ENCODE measurements around the gene CAMLG.

- TF ChIP-seq CTCF (IDR thresholded peaks at IDR 0.05): peak; percentile 53 to 72 (median 61)
- TF ChIP-seq POLR2A (IDR thresholded peaks at IDR 0.05): peak; percentile 46 to 87
These were observed 20.4 kb downstream of the CAMLG start, which contains the start of gene DDX46 for GRCh38 chr5:134758504-134759341.
